SK-MEL-5 (cell line): ENCODE measurements around the gene KDM6B. TPM values are rescaled to one million over a fixed set of nuclear protein-coding genes. Genes with fewer than 3 reads are reported as not detected.

ENCODE experiments used
- DNase-seq: peaks from one replicate; pipeline ENCODE4 v3.0.0-alpha.2; 2016; ENCODE audit warnings: low read depth, low spot score
- in situ Hi-C: cut with HindIII; loops from 2 replicates; pipeline ENCODE4 v1.10.0; 2016; ENCODE audit warnings: low sequenced_read_pairs, high pct_unique_total_duplicates, low pct_unique_long_range_greater_than_20kb
- total RNA-seq: library from RNA; depleted of rRNA; stranded (reverse); fragments of >200 nt; shearing (Covaris generic); gene quantifications from 2 replicates; pipeline ENCODE4 v1.2.3, GENCODE V29; 2014

KDM6B gene
- total RNA-seq, 1 experiment from 2014 or later = 2.4 TPM

GRCh38 chr17:7818746-7819645, 15.0 kb upstream of the KDM6B start:
- DNase-seq = no peak
- in situ Hi-C loops = no loop called here

- in situ Hi-C loops = no loop called here
- DNase-seq = no peak
Observed at GRCh38 chr17:7820231-7820630, 13.8 kb upstream of the KDM6B start.

DNA sequence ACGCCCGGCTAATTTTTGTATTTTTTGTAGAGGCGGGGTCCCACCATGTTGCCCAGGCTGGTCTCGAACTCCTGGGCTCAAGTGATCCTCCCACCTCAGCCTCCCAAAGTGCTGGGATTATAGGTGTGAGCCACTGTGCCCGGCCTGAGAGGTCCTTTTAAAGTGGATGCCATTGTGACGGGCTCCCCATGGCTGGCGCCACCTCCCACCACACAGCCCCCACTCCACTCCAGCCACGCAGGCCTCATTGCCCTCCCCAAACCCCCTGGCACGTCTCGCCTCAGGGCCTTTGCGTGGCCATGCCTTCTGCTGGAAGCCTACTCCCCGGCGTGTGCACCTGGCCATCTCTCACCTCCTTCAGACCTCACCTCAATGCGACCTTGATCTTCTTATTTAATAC, 11.9 kb upstream of the KDM6B start:
- in situ Hi-C loops = no loop called here
- no peak for DNase-seq

DNA sequence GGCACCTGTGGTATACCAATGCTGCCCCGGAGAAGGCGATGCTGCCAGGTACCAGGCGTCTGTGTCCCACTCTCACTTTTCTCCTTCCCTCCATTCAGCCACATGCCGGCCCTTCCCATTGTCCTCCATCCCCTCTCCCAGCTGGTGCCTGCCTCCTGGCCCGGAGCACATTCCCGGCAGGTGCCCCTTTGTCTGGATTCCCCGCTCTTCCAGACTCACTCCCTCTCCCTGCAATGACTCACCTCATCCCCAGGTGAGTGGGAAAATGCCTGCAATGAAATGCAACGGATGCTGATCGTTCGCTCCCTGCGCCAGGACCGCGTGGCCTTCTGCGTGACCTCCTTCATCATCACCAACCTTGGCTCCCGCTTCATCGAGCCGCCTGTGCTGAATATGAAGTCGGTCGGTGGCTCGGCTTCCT, 10.4 kb upstream of the KDM6B start:
- in situ Hi-C loops = no loop called here
- no peak for DNase-seq

DNA sequence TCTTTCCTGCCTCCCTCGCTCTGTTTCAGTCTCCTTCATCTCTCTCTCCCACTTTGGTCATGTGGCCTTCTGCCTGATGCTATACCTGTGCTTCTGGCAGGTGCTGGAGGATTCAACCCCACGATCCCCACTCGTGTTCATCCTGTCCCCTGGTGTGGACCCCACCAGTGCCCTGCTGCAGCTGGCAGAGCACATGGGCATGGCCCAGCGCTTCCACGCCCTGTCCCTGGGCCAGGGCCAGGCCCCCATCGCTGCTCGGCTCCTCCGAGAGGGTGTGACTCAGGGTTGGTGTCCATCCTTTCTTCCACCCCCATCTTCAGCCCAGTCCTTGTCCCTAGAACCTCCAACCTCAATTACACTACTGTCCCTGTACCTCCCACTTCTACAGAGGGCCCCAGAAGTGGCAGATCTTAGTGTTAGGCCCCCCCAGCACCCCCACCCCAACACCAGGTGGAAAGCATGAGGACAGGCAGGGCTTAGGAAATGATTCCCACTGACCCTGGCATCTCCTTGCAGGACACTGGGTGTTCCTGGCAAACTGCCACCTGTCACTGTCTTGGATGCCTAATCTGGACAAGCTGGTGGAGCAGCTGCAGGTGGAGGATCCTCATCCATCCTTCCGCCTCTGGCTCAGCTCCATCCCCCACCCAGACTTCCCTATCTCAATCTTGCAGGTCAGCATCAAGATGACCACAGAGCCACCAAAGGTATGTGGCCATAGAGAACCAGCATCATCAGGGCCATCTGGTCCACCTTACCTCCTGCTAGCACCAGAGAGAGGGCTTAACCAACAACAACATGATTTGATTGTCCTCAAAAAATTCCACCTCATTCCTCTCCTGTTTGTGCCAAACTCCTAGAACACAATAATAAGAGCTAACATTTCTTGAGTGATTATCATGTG, 9.7 kb upstream of the KDM6B start:
- DNase-seq = no peak
- in situ Hi-C loops = no loop called here

DNA sequence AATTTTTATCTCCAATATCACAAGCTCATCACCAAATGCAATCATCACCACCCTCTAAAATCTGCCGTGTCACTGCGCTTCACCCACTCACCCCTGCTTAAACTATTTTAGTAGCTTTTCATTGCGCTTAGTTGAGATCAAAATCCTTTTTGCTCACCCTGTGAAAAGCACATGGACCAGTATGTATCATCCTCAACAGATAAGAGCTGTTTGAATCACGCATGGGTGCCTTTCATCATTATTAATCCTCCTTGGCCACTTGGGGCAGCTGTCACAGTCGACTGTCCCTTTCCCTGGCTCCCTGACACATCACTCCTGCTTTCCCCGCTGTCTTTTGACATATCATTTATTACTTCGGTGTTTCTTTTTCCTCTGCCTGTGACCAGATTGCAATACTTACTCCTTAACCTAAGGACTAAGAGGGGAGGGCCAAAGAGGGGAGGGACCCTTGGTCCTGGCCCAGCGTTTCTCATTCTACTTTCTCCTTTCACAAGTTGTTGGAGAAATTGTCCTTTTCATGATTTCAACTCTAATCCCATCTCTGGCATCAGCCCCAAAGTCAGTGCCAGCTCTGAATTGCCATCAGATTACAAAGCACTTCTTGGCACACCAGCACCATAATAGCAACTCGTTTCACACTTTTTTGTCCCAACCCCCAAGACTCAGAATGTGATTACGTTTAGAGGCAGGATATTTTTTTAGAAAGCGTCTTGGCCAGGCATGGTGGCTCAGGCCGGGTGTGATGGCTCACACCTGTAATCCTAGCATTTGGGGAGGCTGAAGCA, 8.6 kb upstream of the KDM6B start:
- DNase-seq = no peak
- in situ Hi-C loops = no loop called here

GRCh38 chr17:7830616-7831015, 3.4 kb upstream of the KDM6B start:
- DNase-seq = no peak
- in situ Hi-C loops = no loop called here

- in situ Hi-C loops = no loop called here
- no peak for DNase-seq
Observed at GRCh38 chr17:7831233-7831632, 2.8 kb upstream of the KDM6B start.

DNA sequence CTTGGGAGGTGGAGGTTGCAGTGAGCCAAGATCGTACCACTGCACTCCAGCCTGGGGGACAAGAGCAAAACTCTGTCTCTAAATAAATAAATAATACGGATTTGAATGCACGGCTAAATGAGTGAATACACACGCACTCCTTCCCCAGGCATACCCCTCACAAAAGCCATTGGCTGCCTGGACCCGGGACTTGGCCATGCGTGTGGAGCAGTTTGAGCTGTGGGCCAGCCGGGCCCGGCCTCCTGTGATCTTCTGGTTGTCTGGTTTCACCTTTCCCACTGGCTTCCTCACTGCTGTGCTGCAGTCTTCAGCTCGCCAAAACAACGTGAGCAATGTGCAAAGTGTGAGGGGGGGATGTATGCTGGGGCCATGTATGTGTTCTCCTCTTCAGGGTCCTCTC, 1.6 kb upstream of the KDM6B start:
- no peak for DNase-seq
- in situ Hi-C loops = no loop called here

GRCh38 chr17:7833011-7833794, 814 bp upstream of the KDM6B start:
- in situ Hi-C loops = no loop called here
- DNase-seq = no peak

GRCh38 chr17:7834542-7834956, 532 bp downstream of the KDM6B start:
- DNase-seq = peak; percentile 34
- in situ Hi-C loops = no loop called here

- in situ Hi-C loops = no loop called here
- peak; percentile 98 for DNase-seq
Observed at GRCh38 chr17:7834957-7835813, 1.2 kb downstream of the KDM6B start.

DNA sequence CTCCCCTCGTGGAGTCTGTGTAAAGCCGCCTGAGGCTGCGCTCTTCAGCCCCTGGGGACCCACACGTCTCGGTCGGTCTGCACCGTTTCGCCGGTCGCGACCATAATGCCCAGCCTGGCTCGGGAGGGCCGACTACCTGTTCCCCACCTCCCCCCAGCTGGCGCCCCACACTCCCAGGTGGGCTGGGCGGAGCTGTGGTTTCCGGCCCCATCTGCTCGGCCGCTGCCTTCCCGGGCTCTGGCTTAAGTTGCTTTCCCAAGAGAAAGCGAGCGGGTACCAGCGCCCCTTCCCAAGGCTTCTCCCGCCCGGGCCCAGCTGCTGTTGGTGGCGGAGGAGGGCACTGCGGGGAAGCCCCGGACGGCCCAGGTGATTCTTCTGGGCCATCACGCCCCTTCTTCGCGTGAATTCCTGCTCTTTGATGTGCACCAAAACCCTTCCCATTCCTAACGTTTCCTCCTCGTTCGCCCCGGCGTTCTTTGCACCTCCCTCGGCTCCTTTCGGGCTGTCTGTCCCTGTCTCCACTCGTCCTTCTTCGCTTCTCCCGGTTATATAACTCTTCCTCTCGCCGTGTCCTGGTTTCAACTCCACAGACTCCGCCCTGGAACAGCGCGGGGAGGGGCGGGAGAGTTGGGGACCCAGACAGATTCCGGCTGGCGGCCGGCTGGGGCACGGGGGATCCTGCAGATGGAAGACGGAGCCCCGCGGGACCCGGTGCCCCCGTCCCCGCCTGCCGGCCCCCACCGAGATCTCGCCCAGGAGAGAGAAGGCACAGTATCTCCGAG, 2.0 kb downstream of the KDM6B start:
- in situ Hi-C loops = no loop called here
- peak; percentile 55 for DNase-seq

DNA sequence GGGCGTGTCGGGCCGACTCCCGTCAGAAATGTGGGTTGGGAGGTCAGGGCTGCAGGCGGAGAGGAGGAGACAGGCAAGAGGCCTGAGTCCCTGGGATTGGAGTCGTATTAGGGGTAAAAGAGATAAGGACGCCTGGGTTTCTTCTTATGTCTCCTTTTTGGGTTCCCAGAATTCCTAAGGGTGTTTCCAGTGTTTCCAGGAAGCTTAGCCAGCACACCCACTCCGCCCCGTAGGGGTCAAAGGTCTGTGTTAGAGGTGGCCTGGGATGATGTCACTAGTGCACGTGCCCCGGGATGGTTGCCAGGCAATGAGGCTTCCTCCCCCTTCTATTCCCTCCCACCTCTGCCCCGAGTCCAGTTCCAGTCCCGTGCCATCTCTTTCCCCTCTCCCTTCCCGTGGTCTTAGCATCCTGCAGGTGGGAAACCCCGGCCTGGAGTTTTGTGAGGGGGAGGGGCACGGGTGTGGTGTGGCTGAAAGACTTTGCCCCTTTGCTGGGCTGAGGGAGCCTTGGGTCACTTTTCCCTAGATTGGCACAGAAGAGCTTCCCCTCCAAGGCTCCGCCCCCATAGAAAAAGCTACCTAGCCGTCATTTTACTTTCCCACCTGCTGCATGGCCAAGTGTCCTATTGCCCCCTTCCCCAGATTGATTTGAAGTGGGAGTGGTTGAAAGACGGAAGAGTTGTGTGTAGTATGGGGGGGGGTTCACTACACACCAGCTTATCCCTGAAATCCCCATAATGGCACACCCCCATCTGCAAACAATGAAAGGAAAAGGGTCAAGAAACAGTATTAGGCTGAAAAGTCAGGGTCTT, 2.8 kb downstream of the KDM6B start:
- in situ Hi-C loops = no loop called here
- peak; percentile 96 for DNase-seq
